HG02970 (cell line): Measurements from ENCODE around the gene RANBP9.

Experiments used
- ATAC-seq: cut with Tn5 transposase; IDR thresholded peaks from one replicate; pipeline ENCODE4 v1.9.1; 2021; ENCODE audit warnings: mild to moderate bottlenecking, moderate library complexity, moderate number of reproducible peaks; ENCODE audit not compliant: unreplicated experiment, low FRiP score

Gene RANBP9

GRCh38 chr6:13711733-13712598 lies at the start of gene RANBP9:
Gene RANBP9, minus strand, starts transcription at chr6:13711835. Its CDS starts 330 bp downstream, at chr6:13711505.
- ATAC-seq: peak; percentile 81

GRCh38 chr6:13760307-13761304 lies 49.0 kb upstream of the RANBP9 start:
- ATAC-seq: no peak

GRCh38 chr6:13759025-13759424 lies 47.4 kb upstream of the RANBP9 start:
- ATAC-seq: no peak

GRCh38 chr6:13754644-13755043 lies 43.0 kb upstream of the RANBP9 start:
- ATAC-seq: no peak

- ATAC-seq: no peak
Measured at GRCh38 chr6:13743736-13744127, 32.1 kb upstream of the RANBP9 start.

GRCh38 chr6:13742961-13743735 lies 31.5 kb upstream of the RANBP9 start:
- no peak for ATAC-seq

GRCh38 chr6:13741365-13741764 lies 29.7 kb upstream of the RANBP9 start:
- ATAC-seq: no peak

- ATAC-seq: no peak
Measured at GRCh38 chr6:13735031-13735430, 23.4 kb upstream of the RANBP9 start.

GRCh38 chr6:13733178-13733887 lies 21.7 kb upstream of the RANBP9 start:
- no peak for ATAC-seq

- ATAC-seq: no peak
Measured at GRCh38 chr6:13730704-13731103, 19.1 kb upstream of the RANBP9 start.

- ATAC-seq: no peak
Measured at GRCh38 chr6:13729891-13730290, 18.3 kb upstream of the RANBP9 start.

GRCh38 chr6:13725570-13725969 lies 13.9 kb upstream of the RANBP9 start:
- ATAC-seq: no peak

GRCh38 chr6:13725052-13725451 lies 13.4 kb upstream of the RANBP9 start:
- no peak for ATAC-seq

GRCh38 chr6:13724182-13724581 lies 12.5 kb upstream of the RANBP9 start:
- no peak for ATAC-seq

- no peak for ATAC-seq
Measured at GRCh38 chr6:13722880-13723279, 11.2 kb upstream of the RANBP9 start.

GRCh38 chr6:13718123-13718458 lies 6.5 kb upstream of the RANBP9 start:
- no peak for ATAC-seq

- no peak for ATAC-seq
Measured at GRCh38 chr6:13716955-13717295, 5.3 kb upstream of the RANBP9 start.

GRCh38 chr6:13716225-13716954 lies 4.8 kb upstream of the RANBP9 start:
- no peak for ATAC-seq

GRCh38 chr6:13715444-13715883 lies 3.8 kb upstream of the RANBP9 start:
- no peak for ATAC-seq

GRCh38 chr6:13712599-13712898 lies 914 bp upstream of the RANBP9 start:
- no peak for ATAC-seq
